ENCODE measurements around the gene ZBTB20.

ZBTB20 gene

GRCh38 chr3:114557791-114558190, 589.3 kb downstream of the ZBTB20 start:
- H3K9me3 ChIP-seq = no peaks in the 10 kb centered on the region
- TF ChIP-seq CTCF (IDR thresholded peaks at IDR 0.05; ENCODE audit: low read depth, low read length) = no peak
- DNase-seq = no peak
- no peaks in the 10 kb centered on the region for H3K27me3 ChIP-seq
- no peaks in the 10 kb centered on the region for H3K4me1 ChIP-seq
- H3K4me3 ChIP-seq (ENCODE audit: low read depth, low read length) = no peak overlapping the region
- no peaks in the 10 kb centered on the region for H3K36me3 ChIP-seq

DNA sequence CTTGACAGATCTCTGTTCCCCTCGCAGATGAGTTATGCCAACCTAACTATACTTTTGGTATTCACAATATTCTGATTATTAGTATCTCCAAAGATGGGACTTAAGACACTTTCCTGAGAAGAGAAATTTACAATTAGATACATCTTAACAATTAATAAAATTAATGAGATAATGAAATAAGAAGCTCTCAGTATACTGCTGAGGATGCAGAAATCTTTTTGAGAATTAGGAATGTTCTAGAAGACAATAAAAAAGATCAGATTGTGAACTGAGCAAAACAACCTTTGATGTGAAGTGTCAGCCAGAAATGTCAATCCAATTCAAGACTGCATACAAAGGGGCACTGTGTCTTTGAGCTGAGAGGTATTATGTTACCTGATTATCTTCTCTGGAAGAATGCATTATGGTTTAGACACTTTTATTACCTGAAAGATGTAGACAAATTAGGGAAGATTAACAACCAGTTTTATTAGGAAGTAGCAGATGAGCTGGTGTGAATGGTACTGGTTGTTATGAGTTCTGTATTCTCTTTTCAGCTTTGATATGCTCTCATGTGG, 590.4 kb downstream of the ZBTB20 start:
- Histone ChIP-seq H3K4me3 (ENCODE audit: low read depth, low read length) (no peak overlapping the region), H3K27me3 (no peaks in the 10 kb centered on the region), H3K36me3 (no peaks in the 10 kb centered on the region), H3K4me1 (no peaks in the 10 kb centered on the region), H3K9me3 (no peaks in the 10 kb centered on the region)
- DNase-seq = no peak
- TF ChIP-seq CTCF (IDR thresholded peaks at IDR 0.05; ENCODE audit: low read depth, low read length) = no peak

- DNase-seq = no peak
- Histone ChIP-seq H3K4me3 (ENCODE audit: low read depth, low read length) (no peak overlapping the region), H3K9me3 (no peaks in the 10 kb centered on the region), H3K36me3 (no peaks in the 10 kb centered on the region), H3K27me3 (no peaks in the 10 kb centered on the region), H3K4me1 (no peaks in the 10 kb centered on the region)
- no peak for TF ChIP-seq CTCF (IDR thresholded peaks at IDR 0.05; ENCODE audit: low read depth, low read length)
These were observed 592.4 kb downstream of the ZBTB20 start for GRCh38 chr3:114554731-114555130.

DNA sequence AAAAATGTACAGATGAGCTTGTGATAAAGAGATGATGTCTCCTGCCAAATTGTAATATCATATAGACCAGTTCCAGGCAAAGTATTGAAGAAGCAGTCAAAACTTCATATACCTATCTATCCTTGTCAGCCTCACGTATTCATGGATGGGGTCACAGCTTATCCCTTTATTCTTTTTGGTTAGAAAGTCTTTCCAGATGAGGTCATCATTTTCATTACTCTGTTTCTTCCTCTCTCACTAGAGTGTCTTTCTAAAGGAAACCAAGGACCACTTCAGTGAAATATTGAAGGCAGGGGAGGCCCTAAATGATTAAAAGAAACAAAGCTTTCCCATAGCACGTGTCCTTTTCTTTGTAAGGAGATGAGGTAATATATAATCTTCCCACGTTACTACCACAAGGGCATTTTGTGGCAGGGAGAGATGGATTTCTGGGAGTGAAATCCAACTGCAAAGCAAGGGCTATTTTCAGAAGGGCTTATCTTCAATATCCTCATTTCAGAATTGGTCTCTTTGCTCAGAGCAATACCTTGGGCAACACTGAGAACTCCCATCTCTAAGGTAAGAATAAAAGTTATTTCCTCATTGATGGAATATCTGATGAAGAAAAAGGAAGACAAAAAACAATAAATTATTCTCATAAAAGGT, 593.0 kb downstream of the ZBTB20 start:
- DNase-seq = no peak
- Histone ChIP-seq H3K36me3 (no peaks in the 10 kb centered on the region), H3K27me3 (no peaks in the 10 kb centered on the region), H3K4me3 (ENCODE audit: low read depth, low read length) (no peak overlapping the region), H3K9me3 (no peaks in the 10 kb centered on the region), H3K4me1 (no peaks in the 10 kb centered on the region)
- TF ChIP-seq CTCF (IDR thresholded peaks at IDR 0.05; ENCODE audit: low read depth, low read length) = no peak

- H3K36me3 ChIP-seq = no peaks in the 10 kb centered on the region
- no peaks in the 10 kb centered on the region for H3K27me3 ChIP-seq
- DNase-seq = no peak
- H3K9me3 ChIP-seq = no peaks in the 10 kb centered on the region
- no peaks in the 10 kb centered on the region for H3K4me1 ChIP-seq
- no peak overlapping the region for H3K4me3 ChIP-seq (ENCODE audit: low read depth, low read length)
- no peak for TF ChIP-seq CTCF (IDR thresholded peaks at IDR 0.05; ENCODE audit: low read depth, low read length)
These were observed 594.6 kb downstream of the ZBTB20 start for GRCh38 chr3:114552527-114552812.

DNA sequence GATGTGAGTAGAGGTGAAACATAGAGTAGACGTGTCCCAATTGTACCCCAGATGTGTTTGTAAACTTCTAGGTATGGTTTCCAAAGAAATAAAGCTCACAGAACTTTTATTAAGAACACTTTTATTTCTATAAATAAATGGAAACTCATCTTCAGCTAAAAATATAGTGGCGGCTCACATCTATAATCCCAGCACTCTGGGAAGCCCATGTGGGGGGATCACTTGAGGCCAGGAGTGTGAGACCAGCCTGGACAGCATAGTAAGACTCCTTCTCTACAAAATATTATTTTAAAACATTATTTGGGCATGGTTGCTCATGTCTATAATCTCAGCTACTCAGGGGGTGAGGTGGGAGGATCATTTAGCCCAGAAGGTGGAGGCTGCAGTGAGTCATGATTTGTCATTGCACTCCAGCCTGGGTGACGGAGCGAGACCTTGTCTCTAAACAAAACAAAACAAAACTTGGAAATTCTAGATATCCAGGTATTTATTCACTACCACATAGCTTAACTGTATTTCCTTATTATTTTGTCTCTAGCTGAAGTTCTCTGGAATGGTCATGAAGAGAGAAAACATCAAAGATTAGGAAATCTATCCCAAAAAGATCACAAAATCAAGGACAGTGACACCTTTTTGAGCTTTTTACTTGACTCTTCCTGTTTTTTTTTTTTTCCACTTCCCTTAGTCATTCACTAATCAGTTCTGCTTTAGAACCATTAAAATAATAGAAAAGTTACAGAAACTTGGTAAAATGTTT, 595.1 kb downstream of the ZBTB20 start:
- H3K36me3 ChIP-seq = no peaks in the 10 kb centered on the region
- H3K4me1 ChIP-seq = no peaks in the 10 kb centered on the region
- no peaks in the 10 kb centered on the region for H3K9me3 ChIP-seq
- no peak for TF ChIP-seq CTCF (IDR thresholded peaks at IDR 0.05; ENCODE audit: low read depth, low read length)
- H3K27me3 ChIP-seq = no peaks in the 10 kb centered on the region
- H3K4me3 ChIP-seq (ENCODE audit: low read depth, low read length) = no peak overlapping the region
- DNase-seq = no peak
